A549 (cell line): Measurements from ENCODE around the gene FASTKD2. TPM values are rescaled to one million over a fixed set of nuclear protein-coding genes. Genes with fewer than 3 reads are reported as not detected.

Experiments used
- ATAC-seq, 2 experiments: fragments of 200-7000 bp in 1 of 2; fragments of >200 bp in 1 of 2; cut with Nextera tagmentation in 1 of 2; cut with Tn5 transposase in 1 of 2; 3 replicates each; pipeline versions ENCODE4 v1.8.0 to v1.9.1; 2018 to 2020; ENCODE audit warnings: mild to moderate bottlenecking in 1 of 2, moderate library complexity in 1 of 2
- CTCF ChIA-PET: fragments of 300-600 bp; sonication (Branson Sonifier 250); formaldehyde crosslinking; extraction: SDS; loops from one replicate; lab custom pipeline; 2021; ENCODE audit warnings: antibody characterized with exemption, inconsistent platforms; lab: Yijun Ruan, JAX
- POLR2A ChIA-PET: fragments of 350-600 bp; formaldehyde crosslinking; extraction: SDS; loops from one replicate; lab custom pipeline; 2021; ENCODE audit warnings: antibody characterized with exemption, inconsistent platforms; lab: Yijun Ruan, JAX
- DNase-seq, 2 experiments: peaks; one replicate each; pipeline versions ENCODE4 v3.0.0 to v3.0.0-alpha.2; 2011 to 2016; ENCODE audit warnings: low read depth in 1 of 2, low spot score in 1 of 2
- FAIRE-seq: peaks from 2 replicates; lab custom pipeline; 2011; peaks lifted over from hg19 to GRCh38; lab: Jason Lieb, UNC
- H3K27ac ChIP-seq, 2 experiments: fragments of >200 bp; sonication (Bioruptor Twin); formaldehyde crosslinking; 3 replicates each; pipeline ENCODE4 v1.5.1; 2016 to 2017
- H3K4me1 ChIP-seq: fragments of >200 bp; sonication (Bioruptor Twin); formaldehyde crosslinking; 3 replicates; pipeline ENCODE4 v1.6.1; 2016
- H3K4me2 ChIP-seq: fragments of >200 bp; sonication (Bioruptor Twin); formaldehyde crosslinking; 3 replicates; pipeline ENCODE4 v1.6.1; 2016
- H3K4me3 ChIP-seq: fragments of >200 bp; sonication (Bioruptor Twin); formaldehyde crosslinking; 3 replicates; pipeline ENCODE4 v1.5.1; 2016
- H3K9me3 ChIP-seq: fragments of >200 bp; sonication (Bioruptor Twin); formaldehyde crosslinking; 3 replicates; pipeline ENCODE4 v1.6.1; 2016
- BCL3 ChIP-seq: fragments of >200 bp; sonication (Bioruptor Twin); formaldehyde crosslinking; IDR thresholded peaks from 3 replicates; pipeline ENCODE4 v1.6.1; 2016
- BHLHE40 ChIP-seq: IDR thresholded peaks from 2 replicates; pipeline ENCODE4 v1.6.1; 2012; ENCODE audit warnings: low read depth, low read length, inconsistent platforms
- CBX8 ChIP-seq: fragments of 200-600 bp; sonication (generic); IDR thresholded peaks from 2 replicates; pipeline ENCODE4 v1.6.1; 2016
- CHD2 ChIP-seq: fragments of 150-350 bp; IDR thresholded peaks from 2 replicates; pipeline ENCODE4 v1.6.1; 2014; ENCODE audit warnings: low read length; ENCODE audit not compliant: partially characterized antibody
- CTCF ChIP-seq: fragments of >200 bp; sonication (Bioruptor Twin); formaldehyde crosslinking; IDR thresholded peaks from 3 replicates; pipeline ENCODE4 v1.5.1; 2016
- E2F6 ChIP-seq: IDR thresholded peaks from 2 replicates; pipeline ENCODE4 v1.6.1; 2012; ENCODE audit warnings: low read depth, borderline replicate concordance
- ESRRA ChIP-seq: fragments of 150-350 bp; IDR thresholded peaks from 2 replicates; pipeline ENCODE4 v1.6.1; 2014; ENCODE audit warnings: mild to moderate bottlenecking, low read length, borderline replicate concordance
- FOSB ChIP-seq: fragments of 250-450 bp; sonication (Bioruptor Pico); IDR thresholded peaks from 2 replicates; pipeline ENCODE4 v1.5.0; 2020; ENCODE audit warnings: mild to moderate bottlenecking, moderate library complexity
- FOSL2 ChIP-seq, 2 experiments: fragments of 450-650 bp in 1 of 2; fragments of >200 bp in 1 of 2; sonication (Bioruptor Twin) in 1 of 2; formaldehyde crosslinking; IDR thresholded peaks; 2 replicates each; pipeline versions ENCODE4 v1.5.0 to v1.6.1; 2016 to 2020; ENCODE audit warnings: mild to moderate bottlenecking in 1 of 2, moderate library complexity in 1 of 2
- FOXS1 ChIP-seq: fragments of 250-450 bp; sonication (Bioruptor Pico); IDR thresholded peaks from 2 replicates; pipeline ENCODE4 v1.5.0; 2020; ENCODE audit warnings: mild to moderate bottlenecking, moderate library complexity
- GATA3 ChIP-seq: IDR thresholded peaks from 2 replicates; pipeline ENCODE4 v1.6.1; 2012; ENCODE audit warnings: borderline replicate concordance
- HOXB13 ChIP-seq: fragments of 250-450 bp; sonication (Bioruptor Pico); IDR thresholded peaks from 2 replicates; pipeline ENCODE4 v1.5.0; 2020; ENCODE audit warnings: low read depth, mild to moderate bottlenecking, moderate library complexity
- JUN ChIP-seq, 2 experiments: fragments of >200 bp; sonication (Bioruptor Twin); formaldehyde crosslinking; IDR thresholded peaks; 2 replicates in 1 of 2; 3 replicates in 1 of 2; pipeline ENCODE4 v1.6.1; 2016 to 2017
- KDM5A ChIP-seq: fragments of 200-600 bp; sonication (generic); IDR thresholded peaks from 2 replicates; pipeline ENCODE4 v1.6.1; 2016; ENCODE audit warnings: antibody characterized with exemption, mild to moderate bottlenecking
- MAX ChIP-seq: IDR thresholded peaks from 2 replicates; pipeline ENCODE4 v1.6.1; 2012
- MAZ ChIP-seq: fragments of 150-350 bp; IDR thresholded peaks from 2 replicates; pipeline ENCODE4 v1.6.1; 2014; ENCODE audit warnings: antibody characterized with exemption, low read depth, low read length, borderline replicate concordance
- MYC ChIP-seq: IDR thresholded peaks from 2 replicates; pipeline ENCODE4 v1.6.1; 2012; ENCODE audit warnings: mild to moderate bottlenecking, inconsistent platforms, low read length, improper control_type of control experiment, borderline replicate concordance
- NPAS2 ChIP-seq: fragments of 250-450 bp; sonication (Bioruptor Pico); IDR thresholded peaks from 2 replicates; pipeline ENCODE4 v1.8.0; 2022; ENCODE audit warnings: mild to moderate bottlenecking, moderate library complexity, borderline replicate concordance
- PBX3 ChIP-seq: IDR thresholded peaks from 2 replicates; pipeline ENCODE4 v1.6.1; 2012
- PHF8 ChIP-seq: fragments of 200-600 bp; sonication (generic); IDR thresholded peaks from 2 replicates; pipeline ENCODE4 v1.6.1; 2016; ENCODE audit warnings: low read depth, mild to moderate bottlenecking, antibody characterized with exemption, moderate library complexity, borderline replicate concordance
- POLR2A ChIP-seq: IDR thresholded peaks from 2 replicates; pipeline ENCODE4 v1.6.1; 2012; ENCODE audit warnings: mild to moderate bottlenecking, low read length
- RARB ChIP-seq: fragments of 250-450 bp; sonication (Bioruptor Pico); IDR thresholded peaks from 2 replicates; pipeline ENCODE4 v1.8.0; 2021; ENCODE audit warnings: mild to moderate bottlenecking, moderate library complexity
- RCOR1 ChIP-seq: fragments of 150-350 bp; IDR thresholded peaks from 2 replicates; pipeline ENCODE4 v1.6.1; 2014; ENCODE audit warnings: antibody characterized with exemption, low read length, low read depth
- REST ChIP-seq: fragments of 200-600 bp; sonication (generic); IDR thresholded peaks from 2 replicates; pipeline ENCODE4 v1.6.1; 2016; ENCODE audit warnings: antibody characterized with exemption, mild to moderate bottlenecking, moderate library complexity
- RFX5 ChIP-seq: fragments of 450-650 bp; IDR thresholded peaks from 2 replicates; pipeline ENCODE4 v1.7.1; 2014; ENCODE audit warnings: antibody characterized with exemption, mild to moderate bottlenecking, moderate library complexity
- SMC3 ChIP-seq: fragments of >200 bp; sonication (Bioruptor Twin); formaldehyde crosslinking; IDR thresholded peaks from 3 replicates; pipeline ENCODE4 v1.6.1; 2018; ENCODE audit warnings: inconsistent platforms
- SREBF2 ChIP-seq: fragments of 450-650 bp; IDR thresholded peaks from 2 replicates; pipeline ENCODE4 v1.6.1; 2014; ENCODE audit warnings: mild to moderate bottlenecking, moderate library complexity
- TP53 ChIP-seq: fragments of 250-450 bp; sonication (Bioruptor Pico); IDR thresholded peaks from 2 replicates; pipeline ENCODE4 v1.5.0; 2021; ENCODE audit warnings: mild to moderate bottlenecking, moderate library complexity
- ZSCAN20 ChIP-seq: fragments of 250-450 bp; sonication (Bioruptor Pico); IDR thresholded peaks from 2 replicates; pipeline ENCODE4 v1.8.0; 2022; ENCODE audit warnings: mild to moderate bottlenecking, moderate library complexity
- WGBS: methylation state at CpG from one replicate; pipeline ENCODE4 v1.1.6; 2017; ENCODE audit errors: missing lambda C conversion rate; 5-methylcytosine and 5-hydroxymethylcytosine counted together
- polyA minus RNA-seq: library from RNA; depleted of rRNA, polyadenylated mRNA; stranded (reverse); fragments of >200 nt; gene quantifications from 2 replicates; pipeline ENCODE4 v1.2.3, GENCODE V29; 2011; rRNA and poly(A)+ RNA removed
- polyA plus RNA-seq, 4 experiments: library from polyadenylated mRNA; depleted of rRNA in 3 of 4; stranded (reverse); fragments of >200 nt; fragmentation: RNase III in 1 of 4; extraction: RNeasy Plus Mini Kit Qiagen cat#74134 plus additional on column Dnase treatment in 1 of 4; gene quantifications; 2 replicates in 3 of 4; 3 replicates in 1 of 4; pipeline ENCODE4 v1.2.3, GENCODE V29; 2011 to 2017

Gene FASTKD2
- polyA plus RNA-seq (2011; rRNA removed) (56.9 and 60.1 TPM in 2 replicates), polyA plus RNA-seq (2017; fragmentation: RNase III; extraction: RNeasy Plus Mini Kit Qiagen cat#74134 plus additional on column Dnase treatment) (35.5 to 39.1 TPM (median 37.6 TPM) in 3 replicates), polyA minus RNA-seq (30.2 and 37.6 TPM in 2 replicates)
- 16.4 and 20.3 TPM in 2 replicates for polyA plus RNA-seq (2012; cell fraction: cytosol; rRNA removed)
- 22.6 and 26.0 TPM in 2 replicates for polyA plus RNA-seq (2012; cell fraction: nucleus; rRNA removed)

GRCh38 chr2:206765242-206766056 is at the start of gene FASTKD2, which contains the start of gene MDH1B:
Gene FASTKD2, plus strand, starts transcription at chr2:206765606. Its CDS starts 1,088 bp downstream, at chr2:206766694.
Gene MDH1B, minus strand, starts transcription at chr2:206765328. Its CDS starts 57 bp downstream, at chr2:206765271.
- ATAC-seq (peak; percentile 95 to 96), FAIRE-seq (no peak), DNase-seq (peak; percentile 72 to 94)
- H3K4me3 ChIP-seq, result peak within 1 kb of the TSS; percentile 84
- ChIA-PET CTCF (interaction anchor here (1.3 kb wide), 1 partner anchor 15 kb away, joined by 6 read pairs; no protein-coding TSS in a partner anchor), POLR2A (interaction anchor here (0.6 to 1.9 kb wide), 9 partner anchors 9 to 764 kb away, joined by 3 to 8 read pairs (median 3); partner anchors contain the start of genes CREB1 and KLF7)
- H3K9me3 ChIP-seq, result no peaks in the 10 kb centered on the region
- H3K27ac ChIP-seq, result peak within 1 kb of the TSS; percentile 93 to 95
- H3K4me1 ChIP-seq, result peaks cover 10% of the 10 kb centered on the region
- WGBS, result under 1% methylated on average over 43 of the region's 46 CpGs
- H3K4me2 ChIP-seq, result peak within 1 kb of the TSS; percentile 95
- TF ChIP-seq RFX5 (peak; percentile 38; the same call in 1 of the 2 replicates), ZSCAN20 (CRISPR knock-in tag) (no peak), FOSL2 (IDR thresholded peaks at IDR 0.05) (no peak), FOSL2 (CRISPR knock-in tag; IDR thresholded peaks at IDR 0.05) (peak; percentile 74), BCL3 (peak; percentile 69; the same call in 2 of the 3 replicates), KDM5A (peak; percentile 95), REST (peak; percentile 95), FOXS1 (CRISPR knock-in tag) (no peak), E2F6 (peak; percentile 3; the same call in 1 of the 2 replicates), RCOR1 (no peak), TP53 (CRISPR knock-in tag) (no peak), MAX (peak; percentile 72), PBX3 (no peak), FOSB (CRISPR knock-in tag) (no peak), CTCF (no peak), CBX8 (no peak), MAZ (no peak), PHF8 (peak; percentile 80), ESRRA (no peak), JUN (IDR thresholded peaks at IDR 0.05) (peak; percentile 64 to 65; a peak in 3 of 5 replicates), BHLHE40 (no peak), SREBF2 (no peak), HOXB13 (CRISPR knock-in tag) (no peak), SMC3 (no peak), RARB (CRISPR knock-in tag) (no peak), NPAS2 (CRISPR knock-in tag) (no peak), POLR2A (peak; percentile 75), MYC (0 out of 2 replicates have a peak, but pooled peaks have one; percentile 33), GATA3 (peak; percentile 67; the same call in 1 of the 2 replicates), CHD2 (peak; percentile 95)
